GM23338 (cell line): ENCODE measurements around the gene MARS2. TPM values are rescaled to one million over a fixed set of nuclear protein-coding genes. Genes with fewer than 3 reads are reported as not detected.

Source experiments
- polyA plus RNA-seq: library from polyadenylated mRNA; unstranded; fragments of >200 nt; fragmentation: Nextera tagmentation; extraction: Ambion mirVana; gene quantifications from 2 replicates; pipeline ENCODE4 v1.2.1, GENCODE V29; 2016
- total RNA-seq: library from RNA; depleted of rRNA; stranded (reverse); fragments of >200 nt; shearing (Covaris generic); gene quantifications from 2 replicates; pipeline ENCODE4 v1.2.3, GENCODE V29; 2014; rRNA removed

The MARS2 gene
- total and polyA plus RNA-seq, 2 experiments from 2014 or later, result 13.7 to 48.2 TPM

Other genes starting within 250 kb of the MARS2 start
- gene HSPD1, start 205.5 kb upstream of the MARS2 start, total RNA-seq, result 870 and 880 TPM in 2 replicates
- 944 and 1,188 TPM in 2 replicates for gene HSPD1, start 205.5 kb upstream of the MARS2 start, polyA plus RNA-seq
- gene HSPE1, start 205.0 kb upstream of the MARS2 start, total RNA-seq, result 286 and 328 TPM in 2 replicates
- 1,493 and 1,529 TPM in 2 replicates for gene HSPE1, start 205.0 kb upstream of the MARS2 start, polyA plus RNA-seq
- 68.2 and 101 TPM in 2 replicates for gene MOB4, start 189.3 kb upstream of the MARS2 start, total RNA-seq
- gene MOB4, start 189.3 kb upstream of the MARS2 start, polyA plus RNA-seq, result 87.0 and 88.6 TPM in 2 replicates
- gene RFTN2, start 29.8 kb upstream of the MARS2 start, total RNA-seq, result 0.42 and 1.0 TPM in 2 replicates
- gene RFTN2, start 29.8 kb upstream of the MARS2 start, polyA plus RNA-seq, result 2.1 and 3.6 TPM in 2 replicates
- gene BOLL, start 80.0 kb downstream of the MARS2 start, total RNA-seq, result 0.04 TPM in 1 of 2 replicates, not detected in the other
- 1.1 and 2.0 TPM in 2 replicates for gene BOLL, start 80.0 kb downstream of the MARS2 start, polyA plus RNA-seq
- gene PLCL1, start 99.2 kb downstream of the MARS2 start, total RNA-seq, result 0.12 TPM in 1 of 2 replicates, not detected in the other
- not detected in 2 replicates for gene PLCL1, start 99.2 kb downstream of the MARS2 start, polyA plus RNA-seq